ENCODE measurements around the gene WDR45B.

WDR45B gene

DNA sequence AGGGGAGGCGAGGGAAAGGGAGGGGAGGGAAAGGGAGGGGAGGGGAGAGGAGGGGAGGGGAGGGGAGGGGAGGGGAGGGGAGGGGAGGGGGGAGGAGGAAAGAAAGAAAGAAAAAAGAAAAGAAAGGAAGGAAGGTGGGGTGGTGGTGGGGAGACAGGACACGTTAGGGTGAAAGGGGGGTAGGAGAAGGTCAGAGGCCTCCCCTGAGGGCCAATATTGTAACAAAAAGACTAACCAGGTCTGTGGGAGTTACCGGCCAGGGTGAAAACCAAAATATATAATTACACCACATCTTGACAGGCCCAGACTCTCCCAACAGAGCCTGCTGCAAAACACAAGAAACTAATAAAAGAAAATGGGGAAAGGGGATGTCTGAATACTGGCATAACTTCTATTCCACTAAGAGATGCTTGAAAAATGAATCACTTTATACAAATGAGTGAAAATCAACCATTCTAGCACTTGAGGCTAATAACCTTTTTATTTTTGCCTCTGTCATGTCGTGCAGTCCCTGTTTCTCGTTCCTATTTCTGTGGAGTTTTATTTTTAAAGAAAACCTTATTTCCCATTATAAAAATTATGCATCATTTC, 10.0 kb downstream of the WDR45B start:
- no peak for TF ChIP-seq CTCF (conservative IDR thresholded peaks at IDR 0.05; ENCODE audit: low read depth, low read length)
- Histone ChIP-seq H4K20me1 (ENCODE audit: insufficient read depth) (no peaks in the 10 kb centered on the region), H3K9ac (no peak overlapping the region), H2AFZ (ENCODE audit: low read depth) (no peak overlapping the region), H3K4me1 (ENCODE audit: low read depth, poor library complexity, severe bottlenecking) (no peaks in the 10 kb centered on the region), H3K27ac (no peak overlapping the region), H3K4me2 (no peak overlapping the region), H3K36me3 (ENCODE audit: insufficient read depth) (peaks cover 6% of the 10 kb centered on the region; the same call in 1 of the 2 replicates), H3K4me3 (IDR thresholded peaks at IDR 0.05; ENCODE audit: insufficient read depth, low read depth, low read length) (no peak overlapping the region), H3K79me2 (ENCODE audit: insufficient read depth, low read depth) (peaks cover 41% of the 10 kb centered on the region; the same call in 1 of the 2 replicates), H3K27me3 (ENCODE audit: insufficient read depth, low read depth) (no peaks in the 10 kb centered on the region)

- H3K79me2 ChIP-seq (ENCODE audit: insufficient read depth, low read depth), result peaks cover 46% of the 10 kb centered on the region; the same call in 1 of the 2 replicates
- no peak for TF ChIP-seq CTCF (conservative IDR thresholded peaks at IDR 0.05; ENCODE audit: low read depth, low read length)
Measured at GRCh38 chr17:82636626-82637598, 11.3 kb downstream of the WDR45B start.

GRCh38 chr17:82633343-82633742, 14.9 kb downstream of the WDR45B start:
- Histone ChIP-seq H3K79me2 (ENCODE audit: insufficient read depth, low read depth) (peaks cover 39% of the 10 kb centered on the region; the same call in 1 of the 2 replicates), H3K36me3 (ENCODE audit: insufficient read depth) (peaks cover 6% of the 10 kb centered on the region; the same call in 1 of the 2 replicates), H3K4me1 (ENCODE audit: low read depth, poor library complexity, severe bottlenecking) (no peaks in the 10 kb centered on the region), H4K20me1 (ENCODE audit: insufficient read depth) (no peaks in the 10 kb centered on the region; the same call in 1 of the 2 replicates), H3K4me3 (IDR thresholded peaks at IDR 0.05; ENCODE audit: insufficient read depth, low read depth, low read length) (no peak overlapping the region), H3K27ac (no peak overlapping the region), H2AFZ (ENCODE audit: low read depth) (no peak overlapping the region), H3K4me2 (no peak overlapping the region), H3K9ac (no peak overlapping the region), H3K27me3 (ENCODE audit: insufficient read depth, low read depth) (no peaks in the 10 kb centered on the region)
- TF ChIP-seq CTCF (conservative IDR thresholded peaks at IDR 0.05; ENCODE audit: low read depth, low read length), result no peak

More at GRCh38 chr17:82636626-82637598, 11.3 kb downstream of the WDR45B start:
- H3K36me3 ChIP-seq (ENCODE audit: insufficient read depth), result peaks cover 6% of the 10 kb centered on the region; the same call in 1 of the 2 replicates
- no peak overlapping the region for H3K4me3 ChIP-seq (IDR thresholded peaks at IDR 0.05; ENCODE audit: insufficient read depth, low read depth, low read length)
- H3K27ac ChIP-seq, result no peak overlapping the region
- H3K9ac ChIP-seq, result no peak overlapping the region
- H2AFZ ChIP-seq (ENCODE audit: low read depth), result no peak overlapping the region
- H3K4me1 ChIP-seq (ENCODE audit: low read depth, poor library complexity, severe bottlenecking), result no peaks in the 10 kb centered on the region
- H3K4me2 ChIP-seq, result no peak overlapping the region
- H3K27me3 ChIP-seq (ENCODE audit: insufficient read depth, low read depth), result no peaks in the 10 kb centered on the region
- H4K20me1 ChIP-seq (ENCODE audit: insufficient read depth), result no peaks in the 10 kb centered on the region

DNA sequence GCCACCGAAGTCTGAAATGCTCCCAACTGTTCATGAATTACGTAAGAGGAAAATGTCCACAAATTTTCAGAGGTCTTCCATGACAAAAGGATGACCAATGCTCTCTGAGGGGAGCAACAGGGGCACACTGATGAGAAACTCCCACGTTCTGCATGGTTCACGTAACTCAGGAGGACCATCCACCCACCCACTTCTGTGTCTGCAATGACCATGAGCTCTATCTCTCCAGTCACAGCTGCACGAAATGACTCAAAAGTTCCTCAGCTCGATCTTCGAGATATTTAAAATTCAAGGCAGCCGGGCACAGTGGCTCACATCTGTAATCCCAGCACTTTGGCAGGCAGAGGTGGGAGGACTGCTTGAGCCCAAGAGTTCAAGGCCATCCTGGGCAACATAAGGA, 15.8 kb downstream of the WDR45B start:
- no peak for TF ChIP-seq CTCF (conservative IDR thresholded peaks at IDR 0.05; ENCODE audit: low read depth, low read length)
- H3K9ac ChIP-seq, result no peak overlapping the region
- no peaks in the 10 kb centered on the region for H3K4me1 ChIP-seq (ENCODE audit: low read depth, poor library complexity, severe bottlenecking)
- no peak overlapping the region for H2AFZ ChIP-seq (ENCODE audit: low read depth)
- no peak overlapping the region for H3K4me3 ChIP-seq (IDR thresholded peaks at IDR 0.05; ENCODE audit: insufficient read depth, low read depth, low read length)
- H3K79me2 ChIP-seq (ENCODE audit: insufficient read depth, low read depth), result peaks cover 34% of the 10 kb centered on the region; the same call in 1 of the 2 replicates
- no peak overlapping the region for H3K4me2 ChIP-seq
- H3K36me3 ChIP-seq (ENCODE audit: insufficient read depth), result peaks cover 6% of the 10 kb centered on the region; the same call in 1 of the 2 replicates
- H3K27me3 ChIP-seq (ENCODE audit: insufficient read depth, low read depth), result no peaks in the 10 kb centered on the region
- H4K20me1 ChIP-seq (ENCODE audit: insufficient read depth), result no peaks in the 10 kb centered on the region; the same call in 1 of the 2 replicates
- H3K27ac ChIP-seq, result no peak overlapping the region
